IMR-90 (cell line): ENCODE measurements around the gene TJP1. TPM values are rescaled to one million over a fixed set of nuclear protein-coding genes. Genes with fewer than 3 reads are reported as not detected.

Source experiments
- ATAC-seq: fragments of 200-7000 bp; cut with Tn5 transposase; 2 replicates; pipeline ENCODE4 v1.9.1; 2020; ENCODE audit warnings: low read depth, mild to moderate bottlenecking, moderate library complexity
- BruUV-seq: library from RNA; stranded (reverse); fragments of 400-500 nt; replicated peaks from 2 replicates; lab custom pipeline; 2021; lab: Mats Ljungman, UMichigan
- CTCF ChIA-PET: fragments of 300-600 bp; formaldehyde crosslinking; extraction: SDS; loops from one replicate; lab custom pipeline; 2021; ENCODE audit warnings: antibody characterized with exemption; lab: Yijun Ruan, JAX
- POLR2A ChIA-PET: fragments of 300-600 bp; sonication (Branson Sonifier 250); formaldehyde crosslinking; loops from one replicate; lab custom pipeline; 2022; ENCODE audit warnings: antibody characterized with exemption; ENCODE audit not compliant: unreplicated experiment; lab: Charles Lee
- DNase-seq: peaks from one replicate; pipeline ENCODE4 v3.0.0; 2013
- H2AFZ ChIP-seq: replicated peaks from 2 replicates; pipeline ENCODE3; 2013; ENCODE audit warnings: low read length, mild to moderate bottlenecking; ENCODE audit not compliant: poor library complexity
- H2AK5ac ChIP-seq: 2 replicates; pipeline ENCODE4 v1.6.1; 2013; ENCODE audit warnings: low read depth, low read length, inconsistent platforms
- H2AK9ac ChIP-seq: replicated peaks from 2 replicates; pipeline ENCODE3; 2013; ENCODE audit warnings: mild to moderate bottlenecking, low read depth, low read length, moderate library complexity; ENCODE audit not compliant: poor library complexity
- H2BK120ac ChIP-seq: 2 replicates; pipeline ENCODE4 v1.6.1; 2013; ENCODE audit warnings: low read depth, low read length, inconsistent platforms
- H2BK15ac ChIP-seq: 3 replicates; pipeline ENCODE4 v1.6.1; 2013; ENCODE audit warnings: low read depth, low read length, inconsistent platforms
- H2BK20ac ChIP-seq: 2 replicates; pipeline ENCODE4 v1.6.1; 2013; ENCODE audit warnings: low read depth, mild to moderate bottlenecking, inconsistent platforms, low read length, moderate library complexity
- H2BK5ac ChIP-seq: 2 replicates; pipeline ENCODE4 v1.6.1; 2013; ENCODE audit warnings: mild to moderate bottlenecking, low read depth, low read length, inconsistent platforms; ENCODE audit not compliant: poor library complexity, severe bottlenecking
- H3K14ac ChIP-seq: replicated peaks from 2 replicates; pipeline ENCODE4 v1.6.1; 2013; ENCODE audit warnings: low read depth, low read length, inconsistent platforms
- H3K18ac ChIP-seq: 2 replicates; pipeline ENCODE4 v1.6.1; 2013; ENCODE audit warnings: low read depth, low read length, control low read depth
- H3K23ac ChIP-seq: 2 replicates; pipeline ENCODE4 v1.6.1; 2013; ENCODE audit warnings: low read depth, low read length, inconsistent platforms
- H3K27ac ChIP-seq: 2 replicates; pipeline ENCODE4 v1.5.1; 2013; ENCODE audit warnings: mild to moderate bottlenecking, control low read depth, low read length; ENCODE audit not compliant: insufficient read depth
- H3K27me3 ChIP-seq: 2 replicates; pipeline ENCODE4 v1.6.1; 2013; ENCODE audit warnings: low read length; ENCODE audit not compliant: control insufficient read depth, insufficient read depth
- H3K36me3 ChIP-seq: 2 replicates; pipeline ENCODE4 v1.6.1; 2013; ENCODE audit warnings: low read length, mixed read lengths; ENCODE audit not compliant: control insufficient read depth, insufficient read depth
- H3K4ac ChIP-seq: 2 replicates; pipeline ENCODE4 v1.6.1; 2013; ENCODE audit warnings: low read depth, low read length, inconsistent platforms
- H3K4me1 ChIP-seq: 2 replicates; pipeline ENCODE4 v1.6.1; 2013; ENCODE audit warnings: low read length, mixed read lengths; ENCODE audit not compliant: control insufficient read depth, insufficient read depth
- H3K4me2 ChIP-seq: 2 replicates; pipeline ENCODE4 v1.6.1; 2013; ENCODE audit warnings: low read depth, mild to moderate bottlenecking, control low read depth, low read length, moderate library complexity
- H3K4me3 ChIP-seq: 2 replicates; pipeline ENCODE4 v1.5.1; 2013; ENCODE audit warnings: low read depth, mild to moderate bottlenecking, control low read depth, low read length, moderate library complexity; ENCODE audit not compliant: insufficient read depth
- H3K56ac ChIP-seq: 2 replicates; pipeline ENCODE4 v1.6.1; 2013; ENCODE audit warnings: low read length, inconsistent platforms; ENCODE audit not compliant: insufficient read depth; ENCODE audit errors: extremely low read depth
- H3K79me1 ChIP-seq, 2 experiments: 2 replicates each; pipeline ENCODE4 v1.6.1; 2013; ENCODE audit warnings: low read length in 2 of 2, inconsistent platforms in 1 of 2, low read depth in 1 of 2
- H3K9ac ChIP-seq: 2 replicates; pipeline ENCODE4 v1.6.1; 2013; ENCODE audit warnings: low read depth, low read length, control low read depth
- H3K9me1 ChIP-seq: 2 replicates; pipeline ENCODE4 v1.6.1; 2013; ENCODE audit warnings: low read length, inconsistent platforms; ENCODE audit not compliant: insufficient read depth
- H3K9me3 ChIP-seq: 2 replicates; pipeline ENCODE4 v1.6.1; 2013; ENCODE audit warnings: low read length; ENCODE audit not compliant: control insufficient read depth, insufficient read depth
- H4K20me1 ChIP-seq: 2 replicates; pipeline ENCODE4 v1.6.1; 2013; ENCODE audit warnings: low read length, inconsistent platforms; ENCODE audit not compliant: insufficient read depth
- H4K5ac ChIP-seq: 2 replicates; pipeline ENCODE4 v1.6.1; 2013; ENCODE audit warnings: mild to moderate bottlenecking, low read depth, low read length, control low read depth
- H4K8ac ChIP-seq, 2 experiments: 2 replicates each; pipeline ENCODE4 v1.6.1; 2013; ENCODE audit warnings: low read depth in 2 of 2, low read length in 2 of 2, control low read depth in 1 of 2, inconsistent platforms in 1 of 2
- H4K91ac ChIP-seq: 2 replicates; pipeline ENCODE4 v1.6.1; 2013; ENCODE audit warnings: low read depth, low read length, inconsistent platforms; ENCODE audit not compliant: insufficient read depth
- BHLHE40 ChIP-seq: fragments of 150-350 bp; IDR thresholded peaks from 2 replicates; pipeline ENCODE4 v1.6.1; 2016; ENCODE audit warnings: mild to moderate bottlenecking, low read depth, low read length
- CEBPB ChIP-seq: IDR thresholded peaks from 2 replicates; pipeline ENCODE4 v1.6.1; 2012; ENCODE audit warnings: low read depth, low read length, improper control_type of control experiment
- CHD1 ChIP-seq: IDR thresholded peaks from 2 replicates; pipeline ENCODE4 v1.6.1; 2012; ENCODE audit warnings: low read depth, low read length, improper control_type of control experiment
- ELK1 ChIP-seq: fragments of 150-350 bp; IDR thresholded peaks from 2 replicates; pipeline ENCODE4 v1.6.1; 2016; ENCODE audit warnings: low read depth, mild to moderate bottlenecking, low read length, moderate library complexity, borderline replicate concordance
- FOS ChIP-seq: fragments of 150-350 bp; IDR thresholded peaks from 2 replicates; pipeline ENCODE4 v1.6.1; 2016; ENCODE audit warnings: low read depth, low read length
- MAFK ChIP-seq: IDR thresholded peaks from 2 replicates; pipeline ENCODE4 v1.6.1; 2012; ENCODE audit warnings: low read depth, low read length, improper control_type of control experiment
- MAZ ChIP-seq: IDR thresholded peaks from 2 replicates; pipeline ENCODE4 v1.6.1; 2012; ENCODE audit warnings: low read depth, mild to moderate bottlenecking, low read length, improper control_type of control experiment, moderate library complexity, borderline replicate concordance
- MXI1 ChIP-seq: IDR thresholded peaks from 2 replicates; pipeline ENCODE4 v1.6.1; 2012; ENCODE audit warnings: low read depth, mild to moderate bottlenecking, low read length, moderate library complexity, borderline replicate concordance
- NFE2L2 ChIP-seq: fragments of 150-350 bp; IDR thresholded peaks from 2 replicates; pipeline ENCODE4 v1.6.1; 2016; ENCODE audit warnings: low read depth, mild to moderate bottlenecking, low read length
- POLR2A ChIP-seq: IDR thresholded peaks from 2 replicates; pipeline ENCODE4 v1.6.1; 2012; ENCODE audit warnings: mild to moderate bottlenecking, low read depth, low read length
- RAD21 ChIP-seq: IDR thresholded peaks from 2 replicates; pipeline ENCODE4 v1.6.1; 2012; ENCODE audit warnings: low read length, improper control_type of control experiment
- RCOR1 ChIP-seq: IDR thresholded peaks from 2 replicates; pipeline ENCODE4 v1.6.1; 2012; ENCODE audit warnings: mild to moderate bottlenecking, low read length, improper control_type of control experiment; ENCODE audit not compliant: insufficient replicate concordance
- RFX5 ChIP-seq: IDR thresholded peaks from 2 replicates; pipeline ENCODE4 v1.8.0; 2012; ENCODE audit warnings: low read depth, mild to moderate bottlenecking, low read length, moderate library complexity
- SMC3 ChIP-seq: fragments of 150-350 bp; IDR thresholded peaks from 2 replicates; pipeline ENCODE4 v1.6.1; 2016; ENCODE audit warnings: low read depth, mild to moderate bottlenecking, antibody characterized with exemption, low read length, moderate library complexity
- USF2 ChIP-seq: fragments of 150-350 bp; IDR thresholded peaks from 2 replicates; pipeline ENCODE4 v1.6.1; 2017; ENCODE audit warnings: mild to moderate bottlenecking, antibody characterized with exemption, low read length, low read depth
- dilution Hi-C: fragments of 300-500 bp; cut with HindIII; formaldehyde crosslinking; loops from one replicate; pipeline ENCODE4 v1.14.3; 2018; ENCODE audit warnings: low sequenced_read_pairs; ENCODE audit not compliant: unreplicated experiment
- in situ Hi-C: fragments of 300-500 bp; cut with MboI; formaldehyde crosslinking; loops from 3 replicates; pipeline ENCODE4 v1.14.3; 2019; ENCODE audit warnings: low sequenced_read_pairs, inconsistent platforms, mixed read lengths
- intact Hi-C: fragments of 100-400 bp; cut with micrococcal nuclease; formaldehyde crosslinking; loops from 2 replicates; pipeline ENCODE4 v1.10.0; 2022
- polyA plus RNA-seq, 3 experiments: library from polyadenylated mRNA; depleted of rRNA; stranded (reverse); fragments of >200 nt; gene quantifications; 2 replicates each; pipeline ENCODE4 v1.2.3, GENCODE V29; 2012; ENCODE audit warnings: low replicate concordance in 1 of 3
- total RNA-seq: library from RNA; depleted of rRNA; stranded (reverse); fragments of >200 nt; gene quantifications from 2 replicates; pipeline ENCODE4 v1.2.3, GENCODE V29; 2012
- TF ChIP-seq, protein P1 (sequence below): conservative IDR thresholded peaks from 2 replicates; pipeline ENCODE4 v1.5.1; 2012; ENCODE audit warnings: mild to moderate bottlenecking, low read depth, low read length, improper control_type of control experiment

The TJP1 gene
- total and polyA plus RNA-seq, 2 of the 4 experiments (the other 2 are of a cell fraction): 42.2 to 43.4 TPM

- TF ChIP-seq CEBPB: no peak
- no peak for TF ChIP-seq MXI1
- no peak for TF ChIP-seq CHD1
- TF ChIP-seq ELK1: no peak
- TF ChIP-seq BHLHE40: no peak
- TF ChIP-seq POLR2A: no peak
- no peak for TF ChIP-seq RCOR1
- TF ChIP-seq MAFK: no peak
- TF ChIP-seq, protein P1, sequence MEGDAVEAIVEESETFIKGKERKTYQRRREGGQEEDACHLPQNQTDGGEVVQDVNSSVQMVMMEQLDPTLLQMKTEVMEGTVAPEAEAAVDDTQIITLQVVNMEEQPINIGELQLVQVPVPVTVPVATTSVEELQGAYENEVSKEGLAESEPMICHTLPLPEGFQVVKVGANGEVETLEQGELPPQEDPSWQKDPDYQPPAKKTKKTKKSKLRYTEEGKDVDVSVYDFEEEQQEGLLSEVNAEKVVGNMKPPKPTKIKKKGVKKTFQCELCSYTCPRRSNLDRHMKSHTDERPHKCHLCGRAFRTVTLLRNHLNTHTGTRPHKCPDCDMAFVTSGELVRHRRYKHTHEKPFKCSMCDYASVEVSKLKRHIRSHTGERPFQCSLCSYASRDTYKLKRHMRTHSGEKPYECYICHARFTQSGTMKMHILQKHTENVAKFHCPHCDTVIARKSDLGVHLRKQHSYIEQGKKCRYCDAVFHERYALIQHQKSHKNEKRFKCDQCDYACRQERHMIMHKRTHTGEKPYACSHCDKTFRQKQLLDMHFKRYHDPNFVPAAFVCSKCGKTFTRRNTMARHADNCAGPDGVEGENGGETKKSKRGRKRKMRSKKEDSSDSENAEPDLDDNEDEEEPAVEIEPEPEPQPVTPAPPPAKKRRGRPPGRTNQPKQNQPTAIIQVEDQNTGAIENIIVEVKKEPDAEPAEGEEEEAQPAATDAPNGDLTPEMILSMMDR: no peak
- no peak for TF ChIP-seq MAZ
- no peak for TF ChIP-seq RFX5
- TF ChIP-seq NFE2L2: no peak
- TF ChIP-seq RAD21: no peak
- no peak for TF ChIP-seq USF2
- TF ChIP-seq SMC3: no peak
- no peak for TF ChIP-seq FOS
- no peak overlapping the region for H3K14ac ChIP-seq
- no peak overlapping the region for H3K4me2 ChIP-seq
- no peaks in the 10 kb centered on the region; the same call in 1 of the 2 replicates for H3K9me1 ChIP-seq
- H3K4me1 ChIP-seq: no peaks in the 10 kb centered on the region
- no peak overlapping the region for H3K18ac ChIP-seq
- no peak overlapping the region for H2BK5ac ChIP-seq
- no peak overlapping the region for H2BK20ac ChIP-seq
- H3K9ac ChIP-seq: no peak overlapping the region
- H4K8ac ChIP-seq: no peak overlapping the region
- H2AK5ac ChIP-seq: no peak overlapping the region
- no peak overlapping the region for H4K5ac ChIP-seq
- ATAC-seq (no peak), DNase-seq (no peak)
- H3K79me1 ChIP-seq: peaks cover 5 to 16% of the 10 kb centered on the region in 2 experiments; a peak in 3 of 4 replicates
- no peak overlapping the region for H2AK9ac ChIP-seq
- no peak overlapping the region for H3K27ac ChIP-seq
- H3K27me3 ChIP-seq: no peaks in the 10 kb centered on the region
- H3K36me3 ChIP-seq: peaks cover 36% of the 10 kb centered on the region
- ChIA-PET POLR2A (interaction anchor here (0.5 kb wide), 1 partner anchor 112 kb away, joined by 7 read pairs; no protein-coding TSS in a partner anchor), CTCF (interaction anchor here (0.7 kb wide), 1 partner anchor 22 kb away, joined by 7 read pairs; no protein-coding TSS in a partner anchor)
- no TSS peak for BruUV-seq
- no peak overlapping the region for H3K23ac ChIP-seq
- no peak overlapping the region for H2BK120ac ChIP-seq
- no peak overlapping the region for H2AFZ ChIP-seq
- no peak overlapping the region for H3K4ac ChIP-seq
- no peaks in the 10 kb centered on the region for H4K20me1 ChIP-seq
- dilution Hi-C loops: no loop called here
- H3K9me3 ChIP-seq: no peaks in the 10 kb centered on the region
- H3K56ac ChIP-seq: no peak overlapping the region
- no peak overlapping the region for H2BK15ac ChIP-seq
- no peak overlapping the region for H4K91ac ChIP-seq
- H3K4me3 ChIP-seq: no peak overlapping the region
- intact Hi-C loops: loop anchor here (2.0 kb wide), 1 partner anchor 13 kb away; no protein-coding TSS in a partner anchor
- in situ Hi-C loops: no loop called here
These were observed 108.5 kb downstream of the TJP1 start for GRCh38 chr15:29713784-29714183.
